H1 (cell line): ENCODE results near the gene SPECC1. TPM values are rescaled to one million over a fixed set of nuclear protein-coding genes. Genes with fewer than 3 reads are reported as not detected.

Experiments
- CTCF ChIA-PET: fragments of 300-600 bp; sonication (Branson Sonifier 250); formaldehyde crosslinking; loops from one replicate; lab custom pipeline; 2021; ENCODE audit not compliant: partially characterized antibody; lab: Charles Lee
- POLR2A ChIA-PET: fragments of 300-600 bp; sonication (Branson Sonifier 250); formaldehyde crosslinking; loops from one replicate; lab custom pipeline; 2021; ENCODE audit warnings: inconsistent platforms; ENCODE audit not compliant: partially characterized antibody; lab: Charles Lee
- DNase-seq, 2 experiments: peaks; one replicate each; pipeline versions ENCODE4 v3.0.0 to v3.0.0-alpha.2; 2010 to 2022; ENCODE audit warnings: low spot score in 2 of 2, low read depth in 1 of 2, mixed read lengths in 1 of 2
- FAIRE-seq: peaks from 2 replicates; lab custom pipeline; 2011; peaks lifted over from hg19 to GRCh38; lab: Jason Lieb, UNC
- H2AFZ ChIP-seq: 2 replicates; pipeline ENCODE4 v1.8.1; 2012; ENCODE audit warnings: low read length, inconsistent platforms
- H2AK5ac ChIP-seq: 2 replicates; pipeline ENCODE4 v1.6.1; 2013; ENCODE audit warnings: low read depth, low read length
- H2BK120ac ChIP-seq: replicated peaks from 2 replicates; pipeline ENCODE3; 2013; ENCODE audit warnings: low read depth, low read length, inconsistent platforms
- H2BK12ac ChIP-seq: 2 replicates; pipeline ENCODE4 v1.6.1; 2013; ENCODE audit warnings: low read depth, low read length
- H2BK15ac ChIP-seq: 2 replicates; pipeline ENCODE4 v1.6.1; 2013; ENCODE audit warnings: low read length
- H2BK20ac ChIP-seq: 2 replicates; pipeline ENCODE4 v1.6.1; 2013; ENCODE audit warnings: low read length
- H2BK5ac ChIP-seq: 2 replicates; pipeline ENCODE4 v1.6.1; 2013; ENCODE audit warnings: low read depth, low read length
- H3K14ac ChIP-seq: 2 replicates; pipeline ENCODE4 v1.6.1; 2013; ENCODE audit warnings: inconsistent platforms; ENCODE audit not compliant: insufficient read length
- H3K18ac ChIP-seq: 2 replicates; pipeline ENCODE4 v1.6.1; 2013; ENCODE audit warnings: low read length; ENCODE audit errors: extremely low read depth
- H3K23ac ChIP-seq: 2 replicates; pipeline ENCODE4 v1.6.1; 2013; ENCODE audit warnings: inconsistent platforms; ENCODE audit not compliant: insufficient read length
- H3K23me2 ChIP-seq: 2 replicates; pipeline ENCODE4 v1.6.1; 2013; ENCODE audit warnings: low read depth, low read length
- H3K27ac ChIP-seq: 2 replicates; pipeline ENCODE4 v1.6.1; 2011; ENCODE audit warnings: low read depth, low read length, inconsistent platforms
- H3K27me3 ChIP-seq, 4 experiments: replicated peaks in 1 of 4; 1 replicate in 1 of 4; 2 replicates in 3 of 4; pipeline versions ENCODE4 v1.6.1 to v1.8.1; 2011 to 2013; ENCODE audit warnings: low read length in 3 of 4, mild to moderate bottlenecking in 3 of 4, inconsistent platforms in 2 of 4, mixed read lengths in 2 of 4, moderate library complexity in 1 of 4; ENCODE audit not compliant: control insufficient read depth in 3 of 4, insufficient read depth in 3 of 4; ENCODE audit errors: extremely low read depth in 1 of 4
- H3K36me3 ChIP-seq, 4 experiments: 2 replicates each; pipeline versions ENCODE4 v1.6.1 to v1.8.1; 2011 to 2013; ENCODE audit warnings: mild to moderate bottlenecking in 4 of 4, low read length in 3 of 4, moderate library complexity in 2 of 4, control low read depth in 1 of 4, inconsistent platforms in 1 of 4; ENCODE audit not compliant: insufficient read depth in 4 of 4, control insufficient read depth in 2 of 4
- H3K4ac ChIP-seq: replicated peaks from 2 replicates; pipeline ENCODE3; 2013; ENCODE audit warnings: low read length, low read depth, mixed read lengths, inconsistent platforms; ENCODE audit not compliant: insufficient read length
- H3K4me1 ChIP-seq, 4 experiments: replicated peaks in 1 of 4; 1 replicate in 1 of 4; 2 replicates in 3 of 4; pipeline versions ENCODE4 v1.6.1 to v1.8.1; 2011 to 2013; ENCODE audit warnings: low read length in 3 of 4, inconsistent platforms in 2 of 4, mixed read lengths in 1 of 4; ENCODE audit not compliant: insufficient read depth in 4 of 4, control insufficient read depth in 3 of 4
- H3K4me2 ChIP-seq, 2 experiments: 2 replicates each; pipeline versions ENCODE4 v1.6.1 to v1.8.1; 2011 to 2013; ENCODE audit warnings: low read depth in 2 of 2, low read length in 2 of 2, control low read depth in 1 of 2, inconsistent platforms in 1 of 2, mild to moderate bottlenecking in 1 of 2; ENCODE audit not compliant: insufficient read depth in 1 of 2
- H3K4me3 ChIP-seq, 4 experiments: fragments of 200-600, 300-600 bp in 1 of 4; sonication (generic), shearing (Covaris generic), sonication (Bioruptor Twin) in 1 of 4; 2 replicates each; pipeline versions ENCODE4 v1.5.1 to v1.8.1; 2011 to 2016; ENCODE audit warnings: low read length in 4 of 4, low read depth in 3 of 4, control low read depth in 2 of 4, inconsistent platforms in 2 of 4, mild to moderate bottlenecking in 2 of 4, mixed read lengths in 1 of 4, moderate library complexity in 1 of 4; ENCODE audit not compliant: insufficient read depth in 2 of 4; ENCODE audit errors: extremely low read depth in 1 of 4
- H3K56ac ChIP-seq: replicated peaks from 2 replicates; pipeline ENCODE3; 2013; ENCODE audit warnings: low read depth, mild to moderate bottlenecking, mixed read lengths, low read length, inconsistent platforms; ENCODE audit not compliant: insufficient read length
- H3K79me1 ChIP-seq: 2 replicates; pipeline ENCODE4 v1.6.1; 2013; ENCODE audit warnings: low read depth, low read length, control low read depth
- H3K79me2 ChIP-seq, 2 experiments: 2 replicates each; pipeline versions ENCODE4 v1.6.1 to v1.8.1; 2012 to 2013; ENCODE audit warnings: low read length in 2 of 2, mild to moderate bottlenecking in 2 of 2, inconsistent platforms in 1 of 2; ENCODE audit not compliant: insufficient read depth in 2 of 2, control insufficient read depth in 1 of 2
- H3K9ac ChIP-seq, 4 experiments: replicated peaks in 1 of 4; 1 replicate in 1 of 4; 2 replicates in 3 of 4; pipeline versions ENCODE4 v1.6.1 to v1.8.1; 2011 to 2013; ENCODE audit warnings: low read depth in 3 of 4, low read length in 3 of 4, control low read depth in 2 of 4, mild to moderate bottlenecking in 2 of 4, moderate library complexity in 2 of 4, inconsistent platforms in 1 of 4; ENCODE audit errors: extremely low read depth in 1 of 4
- H3K9me3 ChIP-seq, 2 experiments: 2 replicates each; pipeline versions ENCODE4 v1.6.1 to v1.8.1; 2012 to 2013; ENCODE audit warnings: mild to moderate bottlenecking in 2 of 2, moderate library complexity in 2 of 2, control low read depth in 1 of 2, inconsistent platforms in 1 of 2, low read depth in 1 of 2, low read length in 1 of 2, mixed read lengths in 1 of 2; ENCODE audit not compliant: insufficient read depth in 2 of 2
- H4K20me1 ChIP-seq, 2 experiments: replicated peaks in 1 of 2; 2 replicates each; pipeline versions ENCODE3 to v1.8.1; 2011 to 2013; ENCODE audit warnings: inconsistent platforms in 2 of 2, low read length in 2 of 2, mild to moderate bottlenecking in 1 of 2; ENCODE audit not compliant: insufficient read depth in 2 of 2, control insufficient read depth in 1 of 2
- H4K5ac ChIP-seq: 2 replicates; pipeline ENCODE4 v1.6.1; 2013; ENCODE audit warnings: low read length, low read depth, mixed read lengths, inconsistent platforms; ENCODE audit not compliant: insufficient read length
- H4K8ac ChIP-seq: 2 replicates; pipeline ENCODE4 v1.8.0; 2013; ENCODE audit warnings: mild to moderate bottlenecking, moderate library complexity, low read length, inconsistent platforms; ENCODE audit not compliant: insufficient read depth; ENCODE audit errors: extremely low read depth
- H4K91ac ChIP-seq: replicated peaks from 2 replicates; pipeline ENCODE3; 2013; ENCODE audit warnings: low read length, mixed read lengths, inconsistent platforms; ENCODE audit not compliant: insufficient read length
- BACH1 ChIP-seq: IDR thresholded peaks from 2 replicates; pipeline ENCODE4 v1.6.1; 2012; ENCODE audit warnings: low read length, improper control_type of control experiment
- CHD1 ChIP-seq: IDR thresholded peaks from 2 replicates; pipeline ENCODE4 v1.6.1; 2012; ENCODE audit warnings: low read depth, low read length, improper control_type of control experiment
- CHD2 ChIP-seq: IDR thresholded peaks from 2 replicates; pipeline ENCODE4 v1.6.1; 2012; ENCODE audit warnings: low read length, improper control_type of control experiment
- CTBP2 ChIP-seq: IDR thresholded peaks from 2 replicates; pipeline ENCODE4 v1.7.0; 2011; ENCODE audit warnings: borderline replicate concordance, mild to moderate bottlenecking, moderate library complexity, mixed read lengths, low read length; ENCODE audit not compliant: insufficient read depth, insufficient read length
- EP300 ChIP-seq, 2 experiments: IDR thresholded peaks; 1 replicate in 1 of 2; 2 replicates in 1 of 2; pipeline ENCODE4 v1.6.1; 2011 to 2012; ENCODE audit warnings: low read depth in 2 of 2, low read length in 2 of 2, mild to moderate bottlenecking in 2 of 2, borderline replicate concordance in 1 of 2, inconsistent platforms in 1 of 2, moderate library complexity in 1 of 2
- PHF8 ChIP-seq: fragments of 200-600 bp; sonication (generic); conservative IDR thresholded peaks from 2 replicates; pipeline ENCODE4 v1.7.1; 2012; ENCODE audit warnings: low read depth, mild to moderate bottlenecking, inconsistent platforms, low read length, moderate library complexity
- RAD21 ChIP-seq, 2 experiments: IDR thresholded peaks in 1 of 2; conservative IDR thresholded peaks in 1 of 2; 2 replicates each; pipeline ENCODE4 v1.6.1; 2011; ENCODE audit warnings: low read depth in 2 of 2, low read length in 2 of 2, improper control_type of control experiment in 1 of 2, inconsistent platforms in 1 of 2, mild to moderate bottlenecking in 1 of 2, moderate library complexity in 1 of 2
- TBP ChIP-seq: IDR thresholded peaks from 2 replicates; pipeline ENCODE4 v1.6.1; 2011; ENCODE audit warnings: low read depth, low read length, improper control_type of control experiment
- TEAD4 ChIP-seq: IDR thresholded peaks from 2 replicates; pipeline ENCODE4 v1.6.1; 2012; ENCODE audit warnings: low read depth, low read length, inconsistent platforms, mixed read lengths
- ZNF274 ChIP-seq: IDR thresholded peaks from 2 replicates; pipeline ENCODE4 v1.7.0; 2012; ENCODE audit warnings: low read length, borderline replicate concordance; ENCODE audit errors: extremely low read depth
- WGBS, 2 experiments: shearing (Covaris generic) in 1 of 2; methylation state at CpG; one replicate each; pipeline versions ENCODE4 v1.1.6 to v1.1.7; 2013 to 2015; ENCODE audit warnings: low lambda C conversion rate in 2 of 2, mixed read lengths in 2 of 2, inconsistent platforms in 1 of 2, low coverage in 1 of 2, missing lambda C conversion rate in 1 of 2; ENCODE audit not compliant: insufficient replicate concordance in 2 of 2, insufficient coverage in 1 of 2, insufficient read length in 1 of 2; ENCODE audit errors: extremely low coverage in 1 of 2, missing lambda C conversion rate in 1 of 2; 5-methylcytosine and 5-hydroxymethylcytosine counted together
- polyA plus RNA-seq, 7 experiments: library from polyadenylated mRNA; depleted of rRNA in 3 of 7; stranded (reverse) in 5 of 7; unstranded in 2 of 7; fragments of >200 nt in 5 of 7; fragments of 200-250 nt in 2 of 7; gene quantifications; 1 replicate in 5 of 7; 2 replicates in 1 of 7; 4 replicates in 1 of 7; pipeline versions ENCODE4 v1.2.1 to v1.2.3, GENCODE V29; 2011 to 2013; ENCODE audit warnings: missing spikeins in 2 of 7, mixed read lengths in 2 of 7
- total RNA-seq: library from RNA; stranded (reverse); fragmentation: NEBNext Ultra II Directional; extraction: Animal tissue kit (Norgen Biotek cat#: 25700); gene quantifications from 2 replicates; pipeline ENCODE4 v1.2.1, GENCODE V29; 2021

The SPECC1 gene
- total and polyA plus RNA-seq, 2 of the 8 experiments (the other 6 are each of a cell fraction or from before 2014, with no cell fraction given): 35.8 to 87.9 TPM

- no peak overlapping the region for H2AFZ ChIP-seq
- H3K79me1 ChIP-seq: peaks cover 4% of the 10 kb centered on the region; the same call in 1 of the 2 replicates
- H3K18ac ChIP-seq: no peak overlapping the region
- no peak overlapping the region for H3K4me3 ChIP-seq
- no peak overlapping the region for H4K91ac ChIP-seq
- H3K4me1 ChIP-seq: peaks cover 2 to 13% (median 9%) of the 10 kb centered on the region in 4 experiments; a peak in 6 of 7 replicates
- H3K56ac ChIP-seq: no peak overlapping the region
- H2AK5ac ChIP-seq: peak overlapping the region; percentile 15; the same call in 1 of the 2 replicates
- peaks cover 2 to 3% of the 10 kb centered on the region in 2 experiments for H4K20me1 ChIP-seq
- H3K27ac ChIP-seq: no peak overlapping the region
- ChIA-PET CTCF (interaction anchor here (0.6 to 4.4 kb wide), 7 partner anchors 13 to 232 kb away, joined by 3 to 30 read pairs (median 4); no protein-coding TSS in a partner anchor), POLR2A (interaction anchor here (1.4 kb wide), 1 partner anchor 68 kb away, joined by 5 read pairs; no protein-coding TSS in a partner anchor)
- no peak overlapping the region for H3K14ac ChIP-seq
- H4K8ac ChIP-seq: no peak overlapping the region
- FAIRE-seq (no peak), DNase-seq (peak in 1 of 2 experiments; percentile 39)
- no peak overlapping the region for H3K4ac ChIP-seq
- peaks cover 0 to 18% (median 6%) of the 10 kb centered on the region in 4 experiments; a peak in 4 of 8 replicates for H3K36me3 ChIP-seq
- H2BK12ac ChIP-seq: 0 out of 2 replicates have a peak overlapping the region, but pooled peaks have one; percentile 84
- H3K79me2 ChIP-seq: peaks cover 0 to 70% of the 10 kb centered on the region in 2 experiments; a peak in 2 of 4 replicates
- no peak overlapping the region for H3K9ac ChIP-seq
- no peak overlapping the region for H2BK5ac ChIP-seq
- H2BK120ac ChIP-seq: no peak overlapping the region
- H3K9me3 ChIP-seq: no peaks in the 10 kb centered on the region
- WGBS, 2 experiments: 60% methylated on average over 3 of the region's 3 CpGs; no CpG with 5 or more reads in 1 of the 2 experiments
- H4K5ac ChIP-seq: no peak overlapping the region
- no peak overlapping the region for H2BK20ac ChIP-seq
- no peak overlapping the region for H3K4me2 ChIP-seq
- H3K23me2 ChIP-seq: no peaks in the 10 kb centered on the region
- H3K27me3 ChIP-seq: no peaks in the 10 kb centered on the region
- no peak overlapping the region for H2BK15ac ChIP-seq
- no peak overlapping the region for H3K23ac ChIP-seq
- TF ChIP-seq CHD1 (no peak), BACH1 (no peak), TEAD4 (no peak), ZNF274 (no peak), PHF8 (no peak), CTBP2 (no peak), EP300 (IDR thresholded peaks at IDR 0.05; ENCODE audit: borderline replicate concordance in 1 of 2, low read depth in 2 of 2, low read length in 2 of 2) (no peak), CHD2 (no peak), RAD21 (IDR thresholded peaks at IDR 0.05 in 1 of 2, conservative IDR thresholded peaks at IDR 0.05 in 1 of 2; ENCODE audit: low read depth in 2 of 2, low read length in 2 of 2) (no peak), TBP (no peak)
These were observed 215.2 kb downstream of the SPECC1 start for GRCh38 chr17:20224379-20224778.
